Endothelial cell of umbilical vein (primary cell): ENCODE data around the gene CENPW. TPM values are rescaled to one million over a fixed set of nuclear protein-coding genes. Genes with fewer than 3 reads are reported as not detected.

Experiments
- BruUV-seq: library from RNA; stranded (reverse); fragments of 400-500 nt; replicated peaks from 2 replicates; lab custom pipeline; 2021; lab: Mats Ljungman, UMichigan
- CTCF ChIA-PET: fragments of 300-600, 350-600 bp; sonication (Branson Sonifier 250); formaldehyde crosslinking; loops from one replicate; lab custom pipeline; 2021; ENCODE audit warnings: antibody characterized with exemption, inconsistent platforms; lab: Charles Lee
- POLR2A ChIA-PET: fragments of 300-600, 350-600 bp; sonication (Branson Sonifier 250); formaldehyde crosslinking; loops from one replicate; lab custom pipeline; 2021; ENCODE audit warnings: antibody characterized with exemption, inconsistent platforms; lab: Charles Lee
- DNase-seq: peaks from one replicate; pipeline ENCODE4 v3.0.0-alpha.2; 2011; ENCODE audit warnings: low read depth, low spot score
- FAIRE-seq: peaks from 2 replicates; lab custom pipeline; 2011; peaks lifted over from hg19 to GRCh38; lab: Jason Lieb, UNC
- H2AFZ ChIP-seq: 2 replicates; pipeline ENCODE4 v1.6.0; 2012; ENCODE audit warnings: low read depth, low read length, control low read depth, inconsistent platforms
- H3K27ac ChIP-seq: 2 replicates; pipeline ENCODE4 v1.5.1; 2011; ENCODE audit warnings: low read depth, mild to moderate bottlenecking, control low read depth, low read length, moderate library complexity; ENCODE audit not compliant: insufficient read depth
- H3K27me3 ChIP-seq, 2 experiments: 2 replicates each; pipeline versions ENCODE4 v1.6.0 to v1.6.1; 2011; ENCODE audit warnings: low read length in 2 of 2, mixed read lengths in 1 of 2; ENCODE audit not compliant: control insufficient read depth in 2 of 2, insufficient read depth in 2 of 2
- H3K36me3 ChIP-seq, 2 experiments: 2 replicates in 1 of 2; 3 replicates in 1 of 2; pipeline ENCODE4 v1.5.1; 2011; ENCODE audit warnings: low read length in 2 of 2, mild to moderate bottlenecking in 1 of 2, moderate library complexity in 1 of 2; ENCODE audit not compliant: control insufficient read depth in 2 of 2, insufficient read depth in 2 of 2; ENCODE audit errors: extremely low read depth in 1 of 2
- H3K4me1 ChIP-seq: 3 replicates; pipeline ENCODE4 v1.5.1; 2011; ENCODE audit warnings: mild to moderate bottlenecking, low read length; ENCODE audit not compliant: control insufficient read depth, insufficient read depth; ENCODE audit errors: extremely low read depth
- H3K4me2 ChIP-seq: 2 replicates; pipeline ENCODE4 v1.6.1; 2011; ENCODE audit warnings: low read length, control low read depth, mixed read lengths; ENCODE audit not compliant: insufficient read depth
- H3K4me3 ChIP-seq, 3 experiments: fragments of 200-600 bp in 1 of 3; sonication (generic), shearing (Covaris generic) in 1 of 3; replicated peaks in 1 of 3; 2 replicates each; pipeline ENCODE4 v1.5.1; 2011 to 2016; ENCODE audit warnings: control low read depth in 3 of 3, low read length in 3 of 3, mild to moderate bottlenecking in 2 of 3, inconsistent platforms in 1 of 3, low read depth in 1 of 3, moderate library complexity in 1 of 3; ENCODE audit not compliant: insufficient read depth in 1 of 3
- H3K79me2 ChIP-seq: 2 replicates; pipeline ENCODE4 v1.6.0; 2012; ENCODE audit warnings: low read length, inconsistent platforms; ENCODE audit not compliant: control insufficient read depth, insufficient read depth
- H3K9ac ChIP-seq: replicated peaks from 2 replicates; pipeline ENCODE3; 2011; ENCODE audit warnings: low read length, control low read depth; ENCODE audit not compliant: insufficient read depth; ENCODE audit errors: extremely low read depth
- H3K9me1 ChIP-seq: replicated peaks from 3 replicates; pipeline ENCODE4 v1.6.0; 2011; ENCODE audit warnings: mild to moderate bottlenecking, low read length; ENCODE audit not compliant: control insufficient read depth, insufficient read depth; ENCODE audit errors: extremely low read depth
- H3K9me3 ChIP-seq: replicated peaks from 2 replicates; pipeline ENCODE4 v1.5.1; 2012; ENCODE audit warnings: low read length, inconsistent platforms; ENCODE audit not compliant: control insufficient read depth, insufficient read depth
- H4K20me1 ChIP-seq: replicated peaks from 2 replicates; pipeline ENCODE3; 2011; ENCODE audit warnings: mild to moderate bottlenecking, low read length; ENCODE audit not compliant: control insufficient read depth, insufficient read depth; ENCODE audit errors: extremely low read depth
- CTCF ChIP-seq, 2 donors: IDR thresholded peaks; 1 replicate in 1 of 2; 2 replicates in 1 of 2; pipeline ENCODE4 v1.5.1; 2011; ENCODE audit warnings: low read length in 2 of 2, mild to moderate bottlenecking in 2 of 2, moderate library complexity in 2 of 2, control low read depth in 1 of 2, inconsistent platforms in 1 of 2, low read depth in 1 of 2; ENCODE audit not compliant: insufficient read depth in 1 of 2; ENCODE audit errors: extremely low read depth in 1 of 2
- EZH2 ChIP-seq: IDR thresholded peaks from 2 replicates; pipeline ENCODE4 v1.6.1; 2012; ENCODE audit warnings: borderline replicate concordance, low read depth, mild to moderate bottlenecking, moderate library complexity, low read length, inconsistent platforms; ENCODE audit not compliant: severe bottlenecking
- FOS ChIP-seq: IDR thresholded peaks from 2 replicates; pipeline ENCODE4 v1.6.1; 2011; ENCODE audit warnings: mild to moderate bottlenecking, low read length, moderate library complexity, borderline replicate concordance; ENCODE audit not compliant: insufficient read depth
- GATA2 ChIP-seq: IDR thresholded peaks from 2 replicates; pipeline ENCODE4 v1.7.0; 2011; ENCODE audit warnings: low read depth, mild to moderate bottlenecking, moderate library complexity, mixed read lengths, low read length; ENCODE audit not compliant: insufficient read length, insufficient read depth
- JUN ChIP-seq: IDR thresholded peaks from 2 replicates; pipeline ENCODE4 v1.6.1; 2011; ENCODE audit warnings: borderline replicate concordance, low read depth; ENCODE audit not compliant: insufficient read length, insufficient read depth
- MAX ChIP-seq: IDR thresholded peaks from 2 replicates; pipeline ENCODE4 v1.6.1; 2011; ENCODE audit not compliant: insufficient read depth, insufficient read length
- MYC ChIP-seq: IDR thresholded peaks from one replicate; pipeline ENCODE4 v1.6.1; 2011; ENCODE audit warnings: mild to moderate bottlenecking, low read depth, low read length
- POLR2A ChIP-seq: IDR thresholded peaks from 2 replicates; pipeline ENCODE4 v1.6.1; 2012; ENCODE audit warnings: low read depth, mild to moderate bottlenecking, control low read depth, low read length
- POLR2AphosphoS5 ChIP-seq: IDR thresholded peaks from 2 replicates; pipeline ENCODE4 v1.6.1; 2012; ENCODE audit warnings: low read depth, mild to moderate bottlenecking, control low read depth, low read length, moderate library complexity; ENCODE audit not compliant: insufficient read depth
- dilution Hi-C: fragments of 300-500 bp; cut with MboI; formaldehyde crosslinking; loops from one replicate; pipeline ENCODE4 v1.15.0; 2019; ENCODE audit warnings: low sequenced_read_pairs; ENCODE audit not compliant: extremely low pct_ligation_motif_present
- intact Hi-C: fragments of 100-400 bp; cut with micrococcal nuclease; formaldehyde crosslinking; loops from one replicate; pipeline ENCODE4 v1.10.0; 2022
- polyA plus RNA-seq, 4 experiments: library from polyadenylated mRNA; depleted of rRNA in 3 of 4; stranded (reverse) in 3 of 4; unstranded in 1 of 4; fragments of >200 nt; gene quantifications; 2 replicates each; pipeline versions ENCODE4 v1.2.1 to v1.2.3, GENCODE V29; 2011 to 2012; ENCODE audit warnings: missing spikeins in 1 of 4
- total RNA-seq: library from RNA; stranded (reverse); gene quantifications from 2 replicates; pipeline ENCODE4 v1.2.3, GENCODE V29; 2021

Gene CENPW
- total and polyA plus RNA-seq, 2 donors (not counting 3 experiments of a cell fraction or from before 2014, with no cell fraction given), result 16.9 to 85.8 TPM

- CTCF ChIA-PET, result no interaction called here
- no peak for FAIRE-seq
Measured at GRCh38 chr6:126300126-126300525, 39.8 kb upstream of the CENPW start.

More at GRCh38 chr6:126300126-126300525, 39.8 kb upstream of the CENPW start:
- Histone ChIP-seq H3K27me3 (no peaks in the 10 kb centered on the region), H3K36me3 (no peaks in the 10 kb centered on the region), H3K9me3 (no peaks in the 10 kb centered on the region), H3K4me1 (peaks cover 11% of the 10 kb centered on the region), H3K79me2 (no peaks in the 10 kb centered on the region), H3K4me2 (no peak overlapping the region), H2AFZ (no peak overlapping the region), H3K9me1 (no peaks in the 10 kb centered on the region), H3K9ac (no peak overlapping the region), H3K4me3 (no peak overlapping the region), H3K27ac (no peak overlapping the region), H4K20me1 (no peaks in the 10 kb centered on the region)
- no peak for TF ChIP-seq EZH2
- no peak for TF ChIP-seq CTCF (IDR thresholded peaks at IDR 0.05; ENCODE audit: extremely low read depth in 1 of 2, insufficient read depth in 1 of 2, low read depth in 1 of 2, low read length in 2 of 2)
- TF ChIP-seq MAX, result no peak
- TF ChIP-seq POLR2AphosphoS5, result no peak
- TF ChIP-seq MYC, result no peak
- no peak for TF ChIP-seq FOS
- no peak for TF ChIP-seq JUN
- TF ChIP-seq POLR2A, result no peak
- no peak for TF ChIP-seq GATA2
- BruUV-seq, result no TSS peak
- intact Hi-C loops (no loop called here), dilution Hi-C loops (no loop called here)
- no peak for DNase-seq
- POLR2A ChIA-PET, result no interaction called here
